ENCODE data around the gene APCDD1L. TPM values are rescaled to one million over a fixed set of nuclear protein-coding genes. Genes with fewer than 3 reads are reported as not detected.

APCDD1L gene
- total RNA-seq, 2 experiments from 2014 or later = not detected

- H3K36me3 Mint-ChIP-seq (ENCODE audit: low read depth) = no peaks in the 10 kb centered on the region
- H3K4me1 ChIP-seq (ENCODE audit: insufficient read depth, low read length) = no peaks in the 10 kb centered on the region
- no peaks in the 10 kb centered on the region for H3K9me3 Mint-ChIP-seq
- POLR2A ChIA-PET = no interaction called here
- intact Hi-C loops (cut with DNase I, micrococcal nuclease) = no loop called here
- no peaks in the 10 kb centered on the region for H3K36me3 ChIP-seq (ENCODE audit: insufficient read depth, low read length)
- no peak for TF ChIP-seq CTCF (IDR thresholded peaks at IDR 0.05)
- H3K27ac Mint-ChIP-seq = no peak overlapping the region
- no peaks in the 10 kb centered on the region for H3K27me3 ChIP-seq (ENCODE audit: control insufficient read depth in 1 of 2, insufficient read depth in 2 of 2, low read length in 2 of 2)
- H3K4me3 Mint-ChIP-seq = no peak overlapping the region
- no peaks in the 10 kb centered on the region for H3K9me3 ChIP-seq (ENCODE audit: control insufficient read depth in 1 of 2, insufficient read depth in 1 of 2, low read length in 2 of 2)
- ATAC-seq (ENCODE audit: poor library complexity) = no peak
- no peaks in the 10 kb centered on the region for H3K27me3 Mint-ChIP-seq
- H3K4me3 ChIP-seq (ENCODE audit: low read length) = no peak overlapping the region
- H3K4me1 Mint-ChIP-seq (ENCODE audit: low read depth) = no peaks in the 10 kb centered on the region
- CTCF ChIA-PET = no interaction called here
- DNase-seq = no peak
- H3K27ac ChIP-seq (ENCODE audit: low read depth in 1 of 2, low read length in 2 of 2) = no peak overlapping the region
Observed at GRCh38 chr20:58471193-58472164, 43.7 kb downstream of the APCDD1L start.

- Mint-ChIP-seq H3K4me1 (ENCODE audit: low read depth) (no peaks in the 10 kb centered on the region), H3K9me3 (no peaks in the 10 kb centered on the region), H3K36me3 (ENCODE audit: low read depth) (no peaks in the 10 kb centered on the region), H3K4me3 (no peak overlapping the region), H3K27me3 (peaks cover 4% of the 10 kb centered on the region), H3K27ac (no peak overlapping the region)
- ATAC-seq (ENCODE audit: poor library complexity) = no peak
- Histone ChIP-seq H3K9me3 (ENCODE audit: control insufficient read depth in 1 of 2, insufficient read depth in 1 of 2, low read length in 2 of 2) (no peaks in the 10 kb centered on the region), H3K36me3 (ENCODE audit: insufficient read depth, low read length) (no peaks in the 10 kb centered on the region), H3K4me1 (ENCODE audit: insufficient read depth, low read length) (no peaks in the 10 kb centered on the region), H3K27me3 (ENCODE audit: control insufficient read depth in 1 of 2, insufficient read depth in 2 of 2, low read length in 2 of 2) (no peaks in the 10 kb centered on the region), H3K4me3 (ENCODE audit: low read length) (no peak overlapping the region), H3K27ac (ENCODE audit: low read depth in 1 of 2, low read length in 2 of 2) (no peak overlapping the region)
- ChIA-PET CTCF (no interaction called here), POLR2A (no interaction called here)
- no peak for DNase-seq
- intact Hi-C loops (cut with DNase I, micrococcal nuclease) = no loop called here
- no peak for TF ChIP-seq CTCF (IDR thresholded peaks at IDR 0.05)
Observed at GRCh38 chr20:58470336-58471192, 44.6 kb downstream of the APCDD1L start.

- intact Hi-C loops (cut with DNase I, micrococcal nuclease) = loop anchor here in 1 of 2 experiments (10.0 kb wide), 1 partner anchor 55 kb away; no protein-coding TSS in a partner anchor
- peaks cover 7% of the 10 kb centered on the region for H3K27me3 Mint-ChIP-seq
- Histone ChIP-seq H3K4me3 (ENCODE audit: low read length) (no peak overlapping the region), H3K27ac (ENCODE audit: low read depth in 1 of 2, low read length in 2 of 2) (no peak overlapping the region), H3K4me1 (ENCODE audit: insufficient read depth, low read length) (no peaks in the 10 kb centered on the region), H3K27me3 (ENCODE audit: control insufficient read depth in 1 of 2, insufficient read depth in 2 of 2, low read length in 2 of 2) (no peaks in the 10 kb centered on the region), H3K9me3 (ENCODE audit: control insufficient read depth in 1 of 2, insufficient read depth in 1 of 2, low read length in 2 of 2) (no peaks in the 10 kb centered on the region), H3K36me3 (ENCODE audit: insufficient read depth, low read length) (no peaks in the 10 kb centered on the region)
- ChIA-PET POLR2A (no interaction called here), CTCF (no interaction called here)
- TF ChIP-seq CTCF (IDR thresholded peaks at IDR 0.05) = no peak
- H3K27ac Mint-ChIP-seq = no peak overlapping the region
- H3K4me3 Mint-ChIP-seq = no peak overlapping the region
- ATAC-seq (ENCODE audit: poor library complexity) = no peak
- no peaks in the 10 kb centered on the region for H3K4me1 Mint-ChIP-seq (ENCODE audit: low read depth)
- no peak for DNase-seq
- no peaks in the 10 kb centered on the region for H3K36me3 Mint-ChIP-seq (ENCODE audit: low read depth)
- H3K9me3 Mint-ChIP-seq = no peaks in the 10 kb centered on the region
Observed at GRCh38 chr20:58469616-58470015, 45.6 kb downstream of the APCDD1L start.

Measured in CD4-positive, alpha-beta T cell (primary cell).